Astrocyte (in vitro differentiated cells and primary cell): Measurements from ENCODE around the gene ARHGAP4. TPM values are rescaled to one million over a fixed set of nuclear protein-coding genes. Genes with fewer than 3 reads are reported as not detected.

Source experiments
- DNase-seq: peaks from one replicate; pipeline ENCODE4 v3.0.0-alpha.2; 2010; ENCODE audit warnings: low read depth
- FAIRE-seq: peaks from 2 replicates; lab custom pipeline; 2011; peaks lifted over from hg19 to GRCh38; lab: Jason Lieb, UNC
- H2AFZ ChIP-seq: 2 replicates; pipeline ENCODE4 v1.6.0; 2012; ENCODE audit warnings: low read depth, low read length, inconsistent platforms
- H3K27ac ChIP-seq: 2 replicates; pipeline ENCODE4 v1.5.1; 2011; ENCODE audit warnings: low read depth, low read length, inconsistent platforms
- H3K27me3 ChIP-seq: 2 replicates; pipeline ENCODE4 v1.6.0; 2011; ENCODE audit warnings: low read length, inconsistent platforms; ENCODE audit not compliant: insufficient read depth
- H3K36me3 ChIP-seq: 2 replicates; pipeline ENCODE4 v1.5.1; 2011; ENCODE audit warnings: low read length, inconsistent platforms; ENCODE audit not compliant: insufficient read depth
- H3K4me1 ChIP-seq: 2 replicates; pipeline ENCODE4 v1.5.1; 2011; ENCODE audit warnings: low read length, inconsistent platforms; ENCODE audit not compliant: insufficient read depth
- H3K4me2 ChIP-seq: 2 replicates; pipeline ENCODE4 v1.6.0; 2012; ENCODE audit warnings: low read length, inconsistent platforms
- H3K4me3 ChIP-seq: 2 replicates; pipeline ENCODE4 v1.5.1; 2011; ENCODE audit warnings: low read depth, mild to moderate bottlenecking, low read length, inconsistent platforms; ENCODE audit not compliant: insufficient read depth
- H3K79me2 ChIP-seq: 2 replicates; pipeline ENCODE4 v1.6.0; 2012; ENCODE audit warnings: mild to moderate bottlenecking, low read length, inconsistent platforms; ENCODE audit not compliant: insufficient read depth
- H3K9ac ChIP-seq: 2 replicates; pipeline ENCODE4 v1.6.0; 2012; ENCODE audit warnings: mild to moderate bottlenecking, low read length, inconsistent platforms
- H3K9me3 ChIP-seq: 2 replicates; pipeline ENCODE4 v1.5.1; 2012; ENCODE audit warnings: low read depth, mild to moderate bottlenecking, low read length, inconsistent platforms; ENCODE audit not compliant: insufficient read depth
- H4K20me1 ChIP-seq: 2 replicates; pipeline ENCODE4 v1.6.0; 2012; ENCODE audit warnings: low read length, inconsistent platforms; ENCODE audit not compliant: insufficient read depth
- H3K27ac Mint-ChIP-seq: one replicate; pipeline ENCODE4 v1.8.0; 2021; ENCODE audit warnings: mild to moderate bottlenecking, mixed read lengths; ENCODE audit not compliant: unreplicated experiment
- H3K27me3 Mint-ChIP-seq: one replicate; pipeline ENCODE4 v1.8.0; 2021; ENCODE audit warnings: low read depth, mixed read lengths; ENCODE audit not compliant: unreplicated experiment
- H3K36me3 Mint-ChIP-seq: one replicate; pipeline ENCODE4 v1.8.0; 2021; ENCODE audit warnings: low read depth, mixed read lengths; ENCODE audit not compliant: unreplicated experiment
- H3K4me1 Mint-ChIP-seq: one replicate; pipeline ENCODE4 v1.8.0; 2021; ENCODE audit warnings: low read depth, mixed read lengths; ENCODE audit not compliant: unreplicated experiment
- H3K4me3 Mint-ChIP-seq: one replicate; pipeline ENCODE4 v1.8.0; 2021; ENCODE audit warnings: mild to moderate bottlenecking, moderate library complexity, mixed read lengths; ENCODE audit not compliant: unreplicated experiment
- H3K9me3 Mint-ChIP-seq: one replicate; pipeline ENCODE4 v1.8.0; 2021; ENCODE audit warnings: mild to moderate bottlenecking, mixed read lengths; ENCODE audit not compliant: unreplicated experiment
- EZH2 ChIP-seq: IDR thresholded peaks from 2 replicates; pipeline ENCODE4 v1.6.1; 2012; ENCODE audit warnings: mild to moderate bottlenecking, low read length, inconsistent platforms; ENCODE audit not compliant: insufficient read depth
- total RNA-seq: library from RNA; stranded (reverse); gene quantifications from 2 replicates; pipeline ENCODE4 v1.2.1, GENCODE V29; 2021
- TF ChIP-seq, protein P1 (sequence below): IDR thresholded peaks from 2 replicates; pipeline ENCODE4 v1.5.1; 2011; ENCODE audit warnings: low read depth, mild to moderate bottlenecking, inconsistent platforms, low read length, moderate library complexity; ENCODE audit not compliant: insufficient read depth

Gene ARHGAP4
- total RNA-seq, 1 donor from 2014 or later, result 3.9 TPM

DNA sequence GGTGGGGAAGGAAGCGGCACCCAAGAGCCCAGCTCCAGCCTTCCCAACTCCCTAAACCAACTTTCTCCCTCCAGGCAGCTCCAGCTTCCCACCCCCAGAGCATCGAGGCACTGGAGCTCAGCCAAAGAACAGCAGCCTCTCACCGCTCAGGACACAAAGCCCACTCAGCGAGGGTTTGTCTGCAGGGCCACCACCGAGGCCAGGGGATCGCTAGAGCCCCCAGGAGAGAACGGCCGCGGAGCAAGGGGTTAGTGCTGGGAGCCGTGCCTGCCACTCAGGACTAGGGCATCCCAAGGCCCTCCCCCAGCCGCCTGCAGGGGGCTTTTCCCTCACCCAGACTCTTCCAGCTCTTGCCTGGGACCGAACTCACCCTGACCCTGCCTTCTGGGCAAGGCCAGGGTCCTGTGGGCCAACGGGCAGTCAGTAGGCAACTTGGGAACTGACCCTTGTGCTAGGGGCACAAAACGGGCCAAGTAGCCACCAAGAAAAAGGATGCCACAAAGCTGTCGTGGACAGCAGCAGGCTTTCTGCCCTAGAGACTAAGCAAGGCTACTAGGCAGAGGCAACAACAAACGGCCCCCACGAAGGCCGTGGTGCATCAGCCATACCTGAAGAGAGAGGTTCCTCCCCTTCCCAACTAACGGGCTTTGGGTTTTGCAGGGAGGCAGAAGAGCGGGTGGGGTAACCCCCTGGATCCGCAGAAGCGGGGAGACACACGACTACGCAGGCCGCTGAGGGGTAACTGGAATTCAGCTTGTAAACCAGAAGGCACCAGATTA lies 43.2 kb upstream of the ARHGAP4 start:
- TF ChIP-seq EZH2, result no peak
- TF ChIP-seq, protein P1, sequence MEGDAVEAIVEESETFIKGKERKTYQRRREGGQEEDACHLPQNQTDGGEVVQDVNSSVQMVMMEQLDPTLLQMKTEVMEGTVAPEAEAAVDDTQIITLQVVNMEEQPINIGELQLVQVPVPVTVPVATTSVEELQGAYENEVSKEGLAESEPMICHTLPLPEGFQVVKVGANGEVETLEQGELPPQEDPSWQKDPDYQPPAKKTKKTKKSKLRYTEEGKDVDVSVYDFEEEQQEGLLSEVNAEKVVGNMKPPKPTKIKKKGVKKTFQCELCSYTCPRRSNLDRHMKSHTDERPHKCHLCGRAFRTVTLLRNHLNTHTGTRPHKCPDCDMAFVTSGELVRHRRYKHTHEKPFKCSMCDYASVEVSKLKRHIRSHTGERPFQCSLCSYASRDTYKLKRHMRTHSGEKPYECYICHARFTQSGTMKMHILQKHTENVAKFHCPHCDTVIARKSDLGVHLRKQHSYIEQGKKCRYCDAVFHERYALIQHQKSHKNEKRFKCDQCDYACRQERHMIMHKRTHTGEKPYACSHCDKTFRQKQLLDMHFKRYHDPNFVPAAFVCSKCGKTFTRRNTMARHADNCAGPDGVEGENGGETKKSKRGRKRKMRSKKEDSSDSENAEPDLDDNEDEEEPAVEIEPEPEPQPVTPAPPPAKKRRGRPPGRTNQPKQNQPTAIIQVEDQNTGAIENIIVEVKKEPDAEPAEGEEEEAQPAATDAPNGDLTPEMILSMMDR, result no peak
- no peaks in the 10 kb centered on the region for H3K9me3 ChIP-seq
- no peaks in the 10 kb centered on the region for H3K36me3 ChIP-seq
- no peaks in the 10 kb centered on the region for H3K27me3 ChIP-seq
- H3K27ac Mint-ChIP-seq, result peak overlapping the region; percentile 80
- DNase-seq (no peak), FAIRE-seq (no peak)
- peaks cover 36% of the 10 kb centered on the region for H3K4me1 ChIP-seq
- H3K27me3 Mint-ChIP-seq, result no peaks in the 10 kb centered on the region
- H3K9me3 Mint-ChIP-seq, result no peaks in the 10 kb centered on the region
- H3K4me2 ChIP-seq, result peak overlapping the region; percentile 93
- peaks cover 56% of the 10 kb centered on the region for H4K20me1 ChIP-seq
- peaks cover 2% of the 10 kb centered on the region for H3K36me3 Mint-ChIP-seq
- H3K4me1 Mint-ChIP-seq, result peaks cover 20% of the 10 kb centered on the region
- H2AFZ ChIP-seq, result no peak overlapping the region
- H3K4me3 Mint-ChIP-seq, result peak overlapping the region; percentile 99
- no peak overlapping the region for H3K27ac ChIP-seq
- H3K9ac ChIP-seq, result peak overlapping the region; percentile 100
- peak overlapping the region; percentile 96 for H3K4me3 ChIP-seq
- H3K79me2 ChIP-seq, result peaks cover 79% of the 10 kb centered on the region

DNA sequence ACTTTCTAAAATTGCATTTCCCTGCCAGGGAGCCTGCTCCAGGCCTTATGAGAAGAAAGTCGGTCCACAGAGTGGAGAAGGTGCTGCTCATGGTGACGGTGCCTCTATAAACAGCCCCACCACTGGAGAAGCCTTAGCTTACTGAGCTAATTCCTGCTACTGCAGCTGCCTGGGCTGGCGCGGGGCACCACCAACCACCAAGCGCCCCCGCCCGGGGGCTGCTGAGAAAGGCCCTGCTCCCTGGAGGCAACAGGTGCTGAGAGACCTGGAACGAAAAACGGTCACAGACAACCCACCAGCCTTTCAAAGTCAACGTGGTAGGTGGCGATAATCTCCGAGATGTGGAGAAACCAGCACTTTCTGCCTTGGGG lies 42.7 kb upstream of the ARHGAP4 start:
- H3K27ac ChIP-seq, result no peak overlapping the region
- FAIRE-seq, result peak; percentile 9

More for the DNA sequence above, 42.7 kb upstream of the ARHGAP4 start:
- DNase-seq, result no peak
- Histone ChIP-seq H4K20me1 (peaks cover 62% of the 10 kb centered on the region), H3K9me3 (no peaks in the 10 kb centered on the region), H3K27me3 (no peaks in the 10 kb centered on the region), H3K9ac (peak overlapping the region; percentile 100), H3K4me3 (peak overlapping the region; percentile 96), H2AFZ (no peak overlapping the region), H3K4me1 (peaks cover 34% of the 10 kb centered on the region), H3K36me3 (no peaks in the 10 kb centered on the region), H3K79me2 (peaks cover 79% of the 10 kb centered on the region), H3K4me2 (peak overlapping the region; percentile 93)
- Mint-ChIP-seq H3K27ac (no peak overlapping the region), H3K4me1 (peaks cover 18% of the 10 kb centered on the region), H3K36me3 (peaks cover 2% of the 10 kb centered on the region), H3K27me3 (no peaks in the 10 kb centered on the region), H3K9me3 (no peaks in the 10 kb centered on the region), H3K4me3 (peak overlapping the region; percentile 99)
- TF ChIP-seq, protein P1, result no peak
- no peak for TF ChIP-seq EZH2
